ENCODE data around the gene L3MBTL1.
A peak's percentile ranks its signal among the peaks of the same experiment; 100 is the strongest.

L3MBTL1 gene

DNA sequence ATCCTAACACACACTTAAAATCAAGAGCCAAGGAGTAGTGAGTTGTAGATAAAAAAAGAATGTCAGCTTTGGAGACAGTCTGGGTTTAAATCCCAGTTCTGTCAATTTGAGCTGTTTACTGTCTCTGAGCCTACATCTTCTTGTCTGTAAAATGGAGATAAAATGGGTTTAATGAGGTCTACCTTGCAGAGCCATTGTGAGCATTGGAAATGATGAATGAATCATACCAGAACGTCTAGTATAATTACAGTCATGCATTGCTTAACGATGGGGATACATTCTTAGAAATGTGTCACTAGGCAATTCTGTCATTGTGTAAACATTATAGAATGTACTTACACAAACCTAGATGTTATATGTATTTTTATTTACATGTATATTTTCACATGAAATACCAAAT is 33.7 kb downstream of the L3MBTL1 start:
- ChIA-PET CTCF (no interaction called here), POLR2A (ENCODE audit: low non-redundant PET) (interaction anchor here (0.6 kb wide), 1 partner anchor 24 kb away, joined by 4 read pairs; no protein-coding TSS in a partner anchor)
- TF ChIP-seq, protein P1, sequence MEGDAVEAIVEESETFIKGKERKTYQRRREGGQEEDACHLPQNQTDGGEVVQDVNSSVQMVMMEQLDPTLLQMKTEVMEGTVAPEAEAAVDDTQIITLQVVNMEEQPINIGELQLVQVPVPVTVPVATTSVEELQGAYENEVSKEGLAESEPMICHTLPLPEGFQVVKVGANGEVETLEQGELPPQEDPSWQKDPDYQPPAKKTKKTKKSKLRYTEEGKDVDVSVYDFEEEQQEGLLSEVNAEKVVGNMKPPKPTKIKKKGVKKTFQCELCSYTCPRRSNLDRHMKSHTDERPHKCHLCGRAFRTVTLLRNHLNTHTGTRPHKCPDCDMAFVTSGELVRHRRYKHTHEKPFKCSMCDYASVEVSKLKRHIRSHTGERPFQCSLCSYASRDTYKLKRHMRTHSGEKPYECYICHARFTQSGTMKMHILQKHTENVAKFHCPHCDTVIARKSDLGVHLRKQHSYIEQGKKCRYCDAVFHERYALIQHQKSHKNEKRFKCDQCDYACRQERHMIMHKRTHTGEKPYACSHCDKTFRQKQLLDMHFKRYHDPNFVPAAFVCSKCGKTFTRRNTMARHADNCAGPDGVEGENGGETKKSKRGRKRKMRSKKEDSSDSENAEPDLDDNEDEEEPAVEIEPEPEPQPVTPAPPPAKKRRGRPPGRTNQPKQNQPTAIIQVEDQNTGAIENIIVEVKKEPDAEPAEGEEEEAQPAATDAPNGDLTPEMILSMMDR (conservative IDR thresholded peaks at IDR 0.05; ENCODE audit: low read depth), result no peak
- peak; percentile 39 for DNase-seq (ENCODE audit: low spot score)
- no peak overlapping the region for H3K27ac ChIP-seq

GRCh38 chr20:43542161-43542560 is 34.7 kb downstream of the L3MBTL1 start:
- POLR2A ChIA-PET (ENCODE audit: low non-redundant PET), result no interaction called here
- CTCF ChIA-PET, result interaction anchor here (0.6 to 1.0 kb wide), 2 partner anchors 14 to 1445 kb away, joined by 3 read pairs; no protein-coding TSS in a partner anchor
- no peak for DNase-seq (ENCODE audit: low spot score)
- no peak overlapping the region for H3K27ac ChIP-seq
- TF ChIP-seq, protein P1 (conservative IDR thresholded peaks at IDR 0.05; ENCODE audit: low read depth), result no peak

- TF ChIP-seq, protein P1 (conservative IDR thresholded peaks at IDR 0.05; ENCODE audit: low read depth), result no peak
- H3K27ac ChIP-seq, result no peak overlapping the region
- CTCF ChIA-PET, result interaction anchor here (0.6 to 1.0 kb wide), 3 partner anchors 14 to 1446 kb away, joined by 3 to 5 read pairs (median 3); no protein-coding TSS in a partner anchor
- DNase-seq (ENCODE audit: low spot score), result no peak
- POLR2A ChIA-PET (ENCODE audit: low non-redundant PET), result interaction anchor here (0.6 kb wide), 1 partner anchor 34 kb away, joined by 3 read pairs; no protein-coding TSS in a partner anchor
Measured at GRCh38 chr20:43542674-43543073, 35.2 kb downstream of the L3MBTL1 start.

GRCh38 chr20:43543138-43543537 is 35.6 kb downstream of the L3MBTL1 start:
- POLR2A ChIA-PET (ENCODE audit: low non-redundant PET), result interaction anchor here (0.6 kb wide), 1 partner anchor 34 kb away, joined by 3 read pairs; no protein-coding TSS in a partner anchor
- no peak for DNase-seq (ENCODE audit: low spot score)
- TF ChIP-seq, protein P1 (conservative IDR thresholded peaks at IDR 0.05; ENCODE audit: low read depth), result no peak
- H3K27ac ChIP-seq, result no peak overlapping the region
- CTCF ChIA-PET, result interaction anchor here (0.7 to 1.0 kb wide), 2 partner anchors 15 to 300 kb away, joined by 3 to 5 read pairs; no protein-coding TSS in a partner anchor

- POLR2A ChIA-PET (ENCODE audit: low non-redundant PET), result no interaction called here
- CTCF ChIA-PET, result no interaction called here
- H3K27ac ChIP-seq, result no peak overlapping the region
- DNase-seq (ENCODE audit: low spot score), result no peak
- TF ChIP-seq, protein P1 (conservative IDR thresholded peaks at IDR 0.05; ENCODE audit: low read depth), result no peak
Measured at GRCh38 chr20:43544501-43544900, 37.0 kb downstream of the L3MBTL1 start.

DNA sequence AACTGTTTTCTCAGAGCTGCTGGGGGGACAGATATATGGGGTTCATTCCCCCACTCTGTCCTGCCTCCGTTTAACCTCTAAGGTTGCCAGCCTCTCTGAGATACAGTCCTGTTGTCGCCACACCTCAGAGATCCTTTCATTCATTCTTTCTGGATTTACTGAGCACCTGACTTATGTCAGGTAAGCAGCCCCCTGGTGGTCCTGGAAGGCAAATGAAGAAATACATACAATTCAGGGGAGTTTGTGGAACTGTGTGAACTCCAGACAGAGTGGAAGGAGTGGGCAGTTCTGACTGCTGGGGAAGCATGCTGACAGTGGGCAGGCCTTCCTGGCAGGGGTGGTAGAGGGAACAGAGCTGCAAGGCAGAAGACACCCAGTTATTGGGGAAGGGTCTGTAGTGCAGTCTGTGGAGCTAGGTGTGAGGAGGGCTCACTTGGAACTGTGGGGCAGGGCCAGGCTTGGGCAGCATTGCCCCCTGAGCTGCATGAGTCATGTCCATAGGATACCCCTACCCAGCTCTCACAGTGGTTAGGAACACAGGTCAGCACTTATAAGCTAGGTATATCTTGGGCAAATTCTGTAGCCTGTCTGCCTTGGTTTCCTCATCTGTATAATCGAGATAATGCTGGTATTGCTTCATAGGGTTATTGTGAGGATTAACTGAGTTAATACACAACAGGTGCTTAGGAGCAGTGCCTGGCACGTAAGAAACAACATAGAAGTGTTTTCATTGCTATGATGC is 38.5 kb downstream of the L3MBTL1 start:
- H3K27ac ChIP-seq, result no peak overlapping the region
- TF ChIP-seq, protein P1 (conservative IDR thresholded peaks at IDR 0.05; ENCODE audit: low read depth), result no peak
- no peak for DNase-seq (ENCODE audit: low spot score)
- CTCF ChIA-PET, result interaction anchor here (0.6 to 0.7 kb wide), 2 partner anchors 96 to 1943 kb away, joined by 3 read pairs; no protein-coding TSS in a partner anchor
- POLR2A ChIA-PET (ENCODE audit: low non-redundant PET), result no interaction called here

All from RWPE1 (cell line).